NCI-H460 (cell line): ENCODE results near the gene WDR5. TPM values are rescaled to one million over a fixed set of nuclear protein-coding genes. Genes with fewer than 3 reads are reported as not detected.
"Not testable (repeated sequence)": the region's sequence is repeated elsewhere in the genome, so short reads cannot be mapped to it uniquely, and the experiment has no call there.

Source experiments
- DNase-seq: peaks from one replicate; pipeline ENCODE4 v3.0.0-alpha.2; 2016; ENCODE audit warnings: low read depth; ENCODE audit errors: extremely low read depth
- polyA plus RNA-seq: library from polyadenylated mRNA; depleted of rRNA; stranded (reverse); fragments of >200 nt; gene quantifications from 2 replicates; pipeline ENCODE4 v1.2.3, GENCODE V29; 2014; cell fraction: nucleus; rRNA removed
- total RNA-seq: library from RNA; depleted of rRNA; stranded (reverse); fragments of >200 nt; shearing (Covaris generic); gene quantifications from 2 replicates; pipeline ENCODE4 v1.2.3, GENCODE V29; 2014; rRNA removed

Gene WDR5
- 27.2 and 32.3 TPM in 2 replicates for total RNA-seq
- 68.9 and 75.1 TPM in 2 replicates for polyA plus RNA-seq

DNA sequence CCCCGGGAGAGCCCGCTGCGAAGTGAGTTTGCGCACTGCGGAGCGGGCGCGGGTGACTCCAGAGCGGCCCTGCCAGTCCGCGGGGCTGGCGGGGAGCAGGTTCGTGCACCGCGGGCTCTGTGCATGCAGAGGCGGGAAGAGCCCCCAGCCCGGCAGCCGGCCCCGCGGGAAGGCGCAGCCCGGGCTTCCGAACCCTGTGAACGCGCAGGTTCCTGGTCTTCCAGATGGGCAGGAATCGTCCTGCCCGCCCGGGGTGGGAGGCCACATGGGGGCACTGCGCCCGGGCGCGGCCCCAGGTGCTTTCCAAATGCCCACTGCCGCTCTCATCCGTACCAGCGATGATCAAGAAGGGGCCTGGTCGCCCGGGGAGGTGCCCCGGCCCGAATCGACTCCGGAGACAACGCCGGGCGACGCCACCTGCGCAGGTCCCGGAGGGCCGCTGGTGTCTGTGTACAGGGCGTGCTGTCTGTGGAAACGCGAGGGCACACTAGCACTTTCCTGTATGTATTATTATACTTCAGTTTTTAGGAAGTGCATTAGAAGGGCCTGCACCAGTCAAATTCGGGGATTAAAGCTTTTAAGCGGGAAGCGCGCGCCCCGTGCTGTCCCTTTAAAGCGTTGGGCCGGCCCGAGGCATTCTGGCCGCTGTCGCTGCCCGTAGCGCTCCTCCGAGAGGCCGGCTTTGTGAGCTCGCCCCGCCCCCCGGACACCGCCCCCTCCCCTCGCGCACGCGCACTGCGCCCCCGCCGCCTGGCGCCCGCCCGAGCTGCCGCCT lies at the start of gene WDR5:
TSS of gene WDR5 (plus strand) at position 740 of the 775 bp plus-strand sequence. CDS start 3,796 bp downstream, outside the sequence.
- peak; percentile 89 for DNase-seq

DNA sequence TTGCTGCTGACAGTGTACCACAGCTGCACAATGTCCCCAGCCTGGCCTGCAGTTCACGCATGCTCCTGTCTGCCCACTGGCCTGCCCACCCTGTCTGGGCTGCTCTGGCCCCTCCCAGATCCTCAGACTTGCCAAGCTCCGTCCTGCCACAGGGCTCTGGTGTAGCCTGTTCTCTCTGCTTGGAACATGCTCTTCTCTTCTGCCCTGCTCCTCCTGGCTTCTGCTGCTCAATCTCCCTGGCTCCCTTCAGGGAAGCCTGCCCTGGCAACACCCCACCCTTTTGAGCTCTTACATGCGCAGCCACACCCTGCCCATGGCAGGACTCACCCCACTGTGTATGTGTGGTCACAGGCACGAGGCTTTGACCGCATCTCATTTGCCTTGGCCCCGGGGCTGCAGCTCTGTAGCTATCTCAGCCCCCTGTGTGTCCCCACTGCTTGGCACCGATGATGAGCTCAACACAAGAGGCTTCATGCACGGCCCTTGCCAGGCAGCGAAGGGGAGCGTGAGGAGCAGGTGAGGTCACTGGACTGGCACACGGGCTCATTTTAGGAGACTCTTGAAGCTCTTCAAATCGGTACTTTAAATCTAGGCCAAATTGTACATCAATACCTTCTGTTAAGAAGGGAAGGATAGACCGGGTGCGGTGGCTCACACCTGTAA lies 47.7 kb upstream of the WDR5 start:
- no peak for DNase-seq

DNA sequence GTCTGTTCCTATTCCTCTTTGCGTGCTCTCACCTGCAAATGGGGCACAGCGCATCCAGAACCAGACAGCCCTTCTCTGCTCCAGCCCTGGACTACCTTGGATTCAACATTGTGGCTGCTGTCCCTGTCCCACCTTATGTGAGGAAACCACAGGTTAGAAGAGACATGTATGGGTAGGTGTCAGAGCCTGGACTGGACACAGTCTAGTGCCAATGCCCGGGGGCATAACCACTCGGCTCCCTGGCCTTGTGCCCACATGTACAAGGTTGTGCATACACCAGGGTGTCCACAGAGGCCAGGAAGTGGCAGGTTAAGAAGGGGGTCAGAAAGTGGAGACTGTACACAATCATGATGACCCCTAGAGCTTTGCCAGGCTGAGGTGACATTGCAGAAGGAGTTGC lies 45.9 kb upstream of the WDR5 start:
- DNase-seq, result no peak

DNA sequence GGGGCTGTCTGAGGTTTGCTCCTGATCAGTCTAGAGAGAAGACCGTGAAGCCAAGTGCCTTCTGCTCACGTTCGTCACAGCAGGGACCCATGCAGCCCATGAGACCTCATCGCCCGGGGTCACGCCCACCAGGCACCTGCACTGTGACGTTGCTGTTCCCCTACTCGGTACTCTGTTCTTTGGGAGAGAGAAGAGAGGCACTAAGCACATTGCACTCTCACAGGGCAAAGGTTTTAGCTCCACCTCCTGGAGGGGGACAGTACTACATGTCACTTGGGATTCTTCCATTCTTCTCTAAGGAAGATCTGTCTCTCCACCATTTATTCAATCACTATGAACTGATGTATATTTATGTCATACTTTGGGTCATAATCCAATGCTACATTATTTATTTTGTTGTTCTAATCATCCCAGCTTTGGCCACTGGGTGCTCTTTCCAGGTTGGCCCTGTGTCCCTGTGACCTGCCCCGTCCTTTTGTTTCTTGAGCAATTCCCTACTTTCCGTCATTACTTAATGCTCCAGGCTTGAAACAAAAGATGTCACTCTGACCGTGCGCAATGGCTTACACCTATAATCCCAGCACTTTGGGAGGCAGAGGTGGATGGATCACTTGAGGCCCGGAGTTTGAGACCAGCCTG lies 36.6 kb upstream of the WDR5 start:
- peak; percentile 56 for DNase-seq

DNA sequence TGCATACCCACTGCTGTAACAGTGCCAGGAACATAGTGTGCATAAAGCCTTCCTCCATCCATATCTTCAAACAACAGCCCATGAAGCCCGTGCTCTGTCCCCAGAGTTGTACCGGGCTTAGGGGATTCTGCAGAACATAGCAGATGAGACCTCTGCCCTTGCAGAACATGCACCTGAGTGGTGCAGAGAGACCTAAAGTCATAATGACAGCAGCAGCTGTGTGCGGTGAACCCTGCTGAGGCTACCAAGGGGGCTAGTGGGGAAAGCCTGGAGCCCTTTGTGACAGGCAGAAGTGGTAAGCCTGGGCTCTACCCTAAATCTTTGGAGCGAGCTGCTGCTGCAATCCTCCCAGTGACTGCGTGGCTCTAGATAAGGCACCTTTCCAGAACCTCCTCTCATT lies 35.8 kb upstream of the WDR5 start:
- DNase-seq, result no peak

DNA sequence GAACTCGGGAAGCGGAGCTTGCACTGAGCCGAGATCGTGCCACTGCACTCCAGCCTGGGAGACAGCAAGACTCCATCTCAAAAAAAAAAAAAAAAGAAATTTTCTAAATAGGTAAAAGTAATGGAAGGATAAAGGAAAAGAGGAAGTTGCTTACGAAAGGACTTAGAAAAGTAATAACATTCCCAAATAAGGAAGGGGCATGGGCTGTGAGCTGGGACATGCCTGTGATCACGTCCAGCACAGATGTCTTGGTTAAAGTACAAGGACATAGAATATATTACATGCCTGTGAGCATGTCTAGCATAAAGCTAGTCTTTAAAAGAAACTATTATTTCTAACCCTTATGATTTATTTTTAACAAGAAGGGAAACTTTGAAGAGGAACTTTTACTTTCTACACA lies 34.7 kb upstream of the WDR5 start:
- not testable (repeated sequence) for DNase-seq

DNA sequence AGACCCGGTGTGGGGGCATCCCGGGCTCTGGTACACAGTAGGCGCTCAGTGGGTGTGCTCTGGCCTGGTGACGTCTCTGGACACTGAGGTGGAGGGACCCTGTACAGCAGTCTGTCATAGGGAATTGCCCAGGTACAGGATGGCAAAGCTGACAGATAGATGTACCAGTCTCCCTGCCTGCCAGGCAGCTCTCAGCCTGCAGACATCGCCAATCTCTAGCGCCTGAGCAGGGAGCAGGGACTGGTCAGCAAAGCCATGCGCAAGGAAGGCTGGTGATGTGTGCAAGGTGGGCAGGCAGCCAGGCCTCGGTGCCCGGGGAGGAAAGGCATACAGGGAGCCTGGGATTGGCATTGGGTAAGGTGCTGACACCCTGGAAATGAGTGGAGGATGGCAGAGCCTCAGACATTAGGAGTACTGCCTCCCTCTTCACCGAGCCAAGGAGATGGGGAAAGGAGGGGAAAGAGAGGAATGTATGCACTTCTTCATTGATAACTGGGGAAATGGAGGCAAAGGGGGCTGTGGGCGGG lies 34.2 kb upstream of the WDR5 start:
- no peak for DNase-seq

DNA sequence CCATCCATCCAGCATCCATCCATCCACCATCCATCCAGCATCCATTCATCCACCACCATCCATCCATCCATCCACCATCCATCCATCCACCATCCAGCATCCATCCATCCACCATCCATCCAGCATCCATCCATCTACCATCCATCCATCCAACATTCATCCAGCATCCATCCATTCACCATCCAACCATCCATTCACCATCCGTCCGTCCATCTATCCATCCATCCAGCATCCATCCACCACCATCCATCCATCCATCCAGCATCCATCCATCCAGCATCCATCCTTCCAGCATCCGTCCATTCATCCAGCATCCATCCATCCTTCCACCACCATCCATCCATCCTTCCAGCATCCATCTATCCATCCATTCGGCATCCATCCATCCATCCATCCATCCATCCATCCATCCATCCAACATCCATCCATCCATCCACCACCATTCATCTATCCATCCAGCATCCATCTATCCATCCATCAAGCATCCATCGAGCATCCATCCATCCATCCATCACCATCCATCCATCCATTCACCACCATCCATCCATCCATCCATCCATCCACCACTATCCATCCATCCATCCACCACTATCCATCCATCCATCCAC lies 32.4 kb upstream of the WDR5 start:
- DNase-seq, result no peak

DNA sequence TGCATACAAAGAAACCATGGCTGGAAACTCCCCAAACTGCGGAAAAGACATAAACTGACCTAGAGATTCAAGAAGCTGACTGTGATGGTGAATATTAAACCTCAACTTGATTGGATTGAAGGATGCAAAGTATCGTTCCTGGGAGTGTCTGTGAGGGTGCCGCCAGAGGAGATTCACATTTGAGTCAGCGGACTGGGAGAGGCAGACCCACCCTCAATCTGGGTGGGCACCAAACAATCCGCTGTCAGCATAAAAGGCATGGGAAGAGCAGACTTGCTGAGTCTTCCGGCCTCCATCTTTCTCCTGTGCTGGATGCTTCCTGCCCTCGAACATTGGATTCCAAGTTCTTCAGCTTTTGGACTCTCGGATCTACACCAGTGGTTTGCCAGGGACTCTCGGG lies 24.8 kb upstream of the WDR5 start:
- no peak for DNase-seq

DNA sequence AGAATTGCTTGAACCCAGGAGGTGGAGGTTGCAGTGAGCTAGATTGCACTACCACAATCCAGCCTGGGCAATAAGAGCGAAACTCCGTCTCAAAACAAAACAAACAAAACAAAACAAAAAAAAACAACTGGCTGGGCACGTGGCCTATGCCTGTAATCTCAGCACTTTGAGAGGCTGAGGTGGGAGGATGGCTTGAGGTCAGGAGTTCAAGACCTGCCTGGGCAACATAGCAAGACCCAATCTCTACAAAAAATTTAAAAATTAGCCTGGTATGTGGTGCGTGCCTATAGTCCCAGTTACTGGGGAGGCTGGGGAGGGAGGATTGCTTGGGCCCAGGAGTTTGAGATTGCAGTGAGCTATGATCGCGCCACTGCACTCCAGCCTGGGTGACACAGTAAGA lies 23.3 kb upstream of the WDR5 start:
- DNase-seq, result no peak

DNA sequence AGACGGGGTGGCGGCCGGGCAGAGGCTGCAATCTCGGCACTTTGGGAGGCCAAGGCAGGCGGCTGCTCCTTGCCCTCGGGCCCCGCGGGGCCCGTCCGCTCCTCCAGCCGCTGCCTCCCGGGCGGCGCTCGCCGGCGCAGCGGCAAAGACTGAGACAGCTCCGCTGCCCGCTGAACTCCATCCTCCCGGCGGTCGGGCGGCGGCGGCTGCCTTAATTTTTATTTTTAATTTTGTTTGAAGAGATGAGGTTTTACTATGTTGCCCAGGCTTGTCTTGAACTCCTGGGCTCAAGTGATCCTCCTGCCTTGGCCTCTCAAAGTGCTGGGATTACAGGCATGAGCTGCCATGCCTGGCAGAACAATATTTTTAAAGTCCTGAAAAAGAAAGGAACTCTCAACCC lies 16.9 kb upstream of the WDR5 start:
- not testable (repeated sequence) for DNase-seq

DNA sequence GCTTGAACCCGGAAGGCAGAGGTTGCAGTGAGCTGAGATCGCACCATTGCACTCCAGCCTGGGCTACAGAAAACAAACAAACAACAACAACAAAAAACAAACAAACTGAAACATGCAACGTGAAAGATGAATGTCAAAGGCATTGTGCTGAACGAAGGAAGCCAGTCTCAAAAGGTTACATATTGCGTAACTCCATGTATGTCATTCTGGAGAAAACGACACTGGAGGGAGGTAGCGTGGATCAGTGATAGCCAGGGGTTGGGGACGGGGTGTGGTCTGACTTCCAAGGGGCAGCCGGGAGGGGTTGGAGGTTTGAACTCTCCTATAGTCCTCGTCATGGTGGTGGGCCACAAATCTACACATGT lies 12.1 kb upstream of the WDR5 start:
- peak; percentile 54 for DNase-seq

DNA sequence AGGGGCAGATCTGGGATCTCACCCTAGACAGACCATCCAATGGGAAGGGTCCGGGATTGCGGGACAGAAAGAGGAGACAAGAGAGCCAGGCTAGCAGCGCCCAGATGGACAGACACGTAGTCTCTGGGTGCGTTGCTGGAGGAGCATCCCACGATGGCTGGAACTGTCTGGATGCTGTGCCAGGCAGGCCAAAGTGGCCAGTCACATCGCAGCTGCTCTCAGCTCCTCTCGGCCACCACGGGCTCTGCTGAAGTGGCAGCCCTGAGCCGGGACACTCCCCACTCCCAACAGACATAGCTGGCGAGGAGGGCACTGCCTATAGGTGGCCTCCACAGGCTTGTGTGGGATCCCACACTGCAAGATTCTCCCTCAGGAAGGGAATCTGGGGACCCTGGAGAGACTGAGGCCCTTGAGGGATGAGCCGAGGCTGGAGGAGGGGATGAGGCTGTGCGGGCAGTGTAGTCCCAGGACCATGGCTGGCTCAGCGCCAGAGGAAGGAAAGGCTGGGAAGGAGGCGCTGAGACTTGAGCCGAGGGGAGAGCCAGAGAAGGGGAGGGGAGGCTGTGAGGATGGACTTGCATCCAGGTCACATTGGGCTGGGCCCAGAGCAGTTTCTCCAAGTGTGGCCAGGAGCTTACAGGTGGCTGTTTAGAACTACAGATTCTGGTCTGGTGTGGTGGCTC lies 10.3 kb upstream of the WDR5 start:
- DNase-seq, result no peak

DNA sequence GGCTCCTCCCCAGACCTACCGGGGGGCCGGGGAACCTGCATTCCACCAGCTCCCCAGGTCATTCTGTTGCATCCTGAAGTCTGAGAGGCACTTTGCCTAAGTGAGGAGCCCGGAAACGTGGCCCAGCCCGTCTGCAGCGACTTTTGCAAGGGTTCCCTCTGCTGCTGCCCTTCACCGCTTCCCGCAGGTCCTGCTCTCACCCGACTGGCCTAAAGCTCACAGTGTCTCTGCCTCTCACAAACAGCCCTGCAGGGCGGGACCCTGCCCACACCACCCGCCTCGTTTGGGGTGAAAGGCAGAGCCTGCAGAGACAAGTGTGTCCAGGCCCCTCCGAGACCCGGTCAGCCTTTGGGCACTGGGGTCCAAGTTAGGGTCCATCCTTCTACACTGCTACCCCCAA lies 9.5 kb upstream of the WDR5 start:
- DNase-seq, result no peak

DNA sequence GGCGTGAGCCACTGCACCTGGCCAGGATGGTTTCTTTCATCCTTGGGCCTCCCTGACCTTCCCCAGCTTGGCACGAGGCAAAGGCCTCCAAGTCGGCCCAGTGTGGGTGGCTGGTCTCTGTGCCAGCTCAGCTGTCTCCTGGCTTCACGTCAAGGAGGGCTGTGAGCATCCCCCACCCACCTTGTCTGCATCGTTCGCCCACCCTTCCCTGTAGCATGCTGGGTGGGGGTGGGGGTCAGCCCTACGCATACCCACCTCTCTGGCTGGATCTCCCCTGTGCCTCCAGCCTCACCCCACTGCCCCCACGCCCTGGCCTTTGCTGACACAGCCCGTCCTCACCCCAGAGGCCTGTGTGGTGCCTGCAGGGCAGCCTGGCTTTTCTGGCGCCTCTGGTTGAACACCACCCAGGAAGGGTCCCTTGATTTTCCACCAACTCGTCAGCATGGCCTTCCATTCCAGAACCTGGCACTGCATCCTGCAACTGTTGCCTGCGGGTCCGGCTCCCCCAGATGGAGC lies 8.8 kb upstream of the WDR5 start:
- no peak for DNase-seq

DNA sequence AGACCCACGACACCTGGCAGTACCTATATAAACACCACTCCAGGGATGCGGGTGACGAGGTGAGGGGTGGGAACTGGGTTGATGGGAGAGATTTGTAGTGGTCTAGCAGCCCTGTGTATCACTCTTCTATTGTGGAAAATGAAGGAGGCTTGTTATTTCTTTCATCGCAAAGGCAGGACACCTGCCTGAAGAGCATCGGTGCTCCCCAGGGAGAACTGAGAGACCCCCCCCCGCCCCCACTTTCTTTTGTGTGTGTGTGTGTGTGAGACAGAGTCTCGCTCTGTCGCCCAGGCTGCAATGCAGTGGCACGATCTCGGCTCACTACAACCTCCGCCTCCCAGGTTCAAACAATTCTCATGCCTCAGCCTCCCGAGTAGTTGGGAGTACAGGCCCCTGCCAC lies 8.3 kb upstream of the WDR5 start:
- no peak for DNase-seq

DNA sequence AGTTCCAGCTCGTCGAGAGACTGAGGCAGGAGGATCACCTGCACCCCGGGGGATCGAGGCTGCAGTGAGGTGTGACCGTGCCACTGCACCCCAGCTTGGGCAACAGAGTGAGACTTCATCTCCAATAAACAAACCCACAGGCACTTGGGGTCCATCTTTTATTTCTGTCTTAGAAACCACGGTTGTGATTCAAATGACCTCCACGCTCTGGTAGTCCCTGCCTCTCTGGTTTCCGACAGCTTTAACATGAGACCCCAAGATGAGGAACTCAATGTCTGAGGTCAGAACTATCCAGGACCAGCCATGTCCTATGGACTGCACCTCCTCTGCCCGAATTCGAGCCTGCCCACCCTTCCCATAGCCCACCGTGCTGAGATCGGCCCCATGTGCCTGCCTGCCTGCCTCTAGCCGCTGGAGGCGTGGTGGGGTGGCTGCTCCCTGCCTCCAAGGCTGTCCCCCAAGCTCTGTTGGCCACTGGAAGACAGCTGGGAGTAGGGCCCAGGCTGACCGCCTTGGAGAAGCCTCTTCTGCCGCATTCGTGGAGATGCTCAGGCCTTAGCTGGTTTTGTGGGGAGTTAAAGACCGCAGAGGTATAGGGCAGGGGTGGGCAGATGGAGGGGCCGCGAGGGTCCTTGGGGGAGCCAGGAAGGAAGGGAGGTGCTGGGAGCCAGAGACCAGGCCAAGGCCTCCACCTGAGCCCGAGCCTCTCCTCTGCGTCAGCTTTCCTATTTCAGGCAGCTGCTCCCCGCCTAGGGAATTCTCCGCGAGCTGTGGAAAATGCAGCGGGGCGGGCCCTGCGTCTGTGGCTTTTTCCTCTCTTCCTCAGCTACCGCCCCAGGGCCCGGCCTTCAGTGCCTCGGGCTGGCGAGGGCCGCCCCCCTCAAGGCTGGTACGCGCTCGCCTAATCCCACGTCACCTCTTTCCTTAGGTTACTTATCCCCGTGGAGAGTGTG lies 6.9 kb upstream of the WDR5 start:
- DNase-seq, result no peak

DNA sequence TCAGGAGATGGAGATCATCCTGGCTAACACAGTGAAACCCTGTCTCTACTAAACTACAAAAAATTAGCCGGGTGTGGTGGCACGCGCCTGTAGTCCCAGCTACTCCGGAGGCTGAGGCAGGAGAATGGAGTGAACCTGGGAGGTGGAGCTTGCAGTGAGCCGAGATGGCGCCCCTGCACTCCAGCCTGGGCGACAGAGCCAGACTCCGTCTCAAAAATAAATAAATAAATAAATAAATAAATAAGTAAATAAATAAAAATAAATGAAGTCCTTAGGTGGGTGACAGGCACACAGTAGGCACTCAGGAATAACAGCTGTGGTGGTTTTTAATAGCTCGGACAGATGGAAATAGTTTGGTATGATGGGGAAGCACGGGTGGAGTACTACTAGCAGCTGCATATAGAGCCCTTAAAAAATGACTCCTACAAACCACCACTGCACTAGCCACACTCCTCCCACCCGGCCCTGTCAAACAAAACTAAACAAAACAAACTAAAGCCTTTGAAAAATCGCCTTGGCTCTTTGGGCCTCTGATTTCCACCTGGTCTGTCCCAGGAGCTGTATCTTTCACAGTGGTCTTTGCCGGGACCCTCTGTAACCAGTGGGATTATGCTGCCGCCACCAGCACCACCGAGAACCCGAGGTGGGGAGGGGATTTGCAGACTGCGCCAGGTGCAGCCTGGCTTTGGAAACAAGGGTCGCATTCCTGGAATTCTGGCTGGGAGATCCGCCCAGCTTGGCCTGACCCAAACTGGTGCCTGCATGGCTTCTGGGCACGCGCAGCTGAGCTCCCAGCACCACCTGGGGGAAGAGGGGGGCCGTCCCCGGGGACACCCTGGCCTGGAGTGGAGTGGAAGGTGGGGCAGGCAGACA lies 5.1 kb upstream of the WDR5 start:
- no peak for DNase-seq
